Measurements from ENCODE around the gene TFPI. TPM values are rescaled to one million over a fixed set of nuclear protein-coding genes. Genes with fewer than 3 reads are reported as not detected.
A peak's percentile ranks its signal among the peaks of the same experiment; 100 is the strongest.

Gene TFPI
- total RNA-seq, 1 donor from 2014 or later, result 56.6 TPM

DNA sequence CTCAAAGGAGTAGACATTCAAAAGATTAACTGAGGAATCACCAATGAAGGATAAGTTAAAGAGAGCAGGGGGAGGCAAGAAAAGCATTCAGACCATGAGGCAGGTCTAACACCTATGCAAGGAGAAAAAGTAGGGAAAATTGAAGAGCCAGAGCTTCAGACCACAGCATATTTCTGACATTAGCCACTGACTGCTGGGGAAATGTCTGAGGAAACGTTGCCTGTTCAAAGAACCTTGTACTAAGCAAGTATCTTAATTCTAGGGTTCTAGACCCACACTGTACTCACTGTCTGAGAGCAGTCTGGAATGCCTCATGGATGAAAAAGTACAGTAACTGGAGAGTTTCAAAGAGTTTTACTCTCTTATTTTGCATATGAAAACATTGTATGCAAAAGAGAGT is 39.5 kb upstream of the TFPI start:
- Histone ChIP-seq H3K79me2 (ENCODE audit: insufficient read depth, low read length) (no peaks in the 10 kb centered on the region), H2AFZ (ENCODE audit: low read depth, low read length) (no peak overlapping the region), H3K4me1 (ENCODE audit: insufficient read depth, low read length) (no peaks in the 10 kb centered on the region), H3K36me3 (ENCODE audit: insufficient read depth, low read length) (no peaks in the 10 kb centered on the region), H3K9ac (ENCODE audit: low read length) (no peak overlapping the region), H3K4me3 (ENCODE audit: insufficient read depth, low read depth, low read length) (no peak overlapping the region), H3K27me3 (ENCODE audit: insufficient read depth, low read length) (no peaks in the 10 kb centered on the region), H4K20me1 (ENCODE audit: insufficient read depth, low read length) (no peaks in the 10 kb centered on the region), H3K27ac (ENCODE audit: low read depth, low read length) (no peak overlapping the region), H3K9me3 (ENCODE audit: insufficient read depth, low read depth, low read length) (no peaks in the 10 kb centered on the region), H3K4me2 (ENCODE audit: low read length) (no peak overlapping the region)
- Mint-ChIP-seq H3K27ac (ENCODE audit: unreplicated experiment) (peak overlapping the region; percentile 43), H3K9me3 (ENCODE audit: unreplicated experiment) (no peaks in the 10 kb centered on the region), H3K4me1 (ENCODE audit: low read depth, unreplicated experiment) (peaks cover 5% of the 10 kb centered on the region), H3K4me3 (ENCODE audit: unreplicated experiment) (no peak overlapping the region), H3K27me3 (ENCODE audit: low read depth, unreplicated experiment) (no peaks in the 10 kb centered on the region), H3K36me3 (ENCODE audit: low read depth, unreplicated experiment) (peaks cover 1% of the 10 kb centered on the region)
- no peak for TF ChIP-seq EZH2 (IDR thresholded peaks at IDR 0.05; ENCODE audit: insufficient read depth, low read length)
- TF ChIP-seq, protein P1, sequence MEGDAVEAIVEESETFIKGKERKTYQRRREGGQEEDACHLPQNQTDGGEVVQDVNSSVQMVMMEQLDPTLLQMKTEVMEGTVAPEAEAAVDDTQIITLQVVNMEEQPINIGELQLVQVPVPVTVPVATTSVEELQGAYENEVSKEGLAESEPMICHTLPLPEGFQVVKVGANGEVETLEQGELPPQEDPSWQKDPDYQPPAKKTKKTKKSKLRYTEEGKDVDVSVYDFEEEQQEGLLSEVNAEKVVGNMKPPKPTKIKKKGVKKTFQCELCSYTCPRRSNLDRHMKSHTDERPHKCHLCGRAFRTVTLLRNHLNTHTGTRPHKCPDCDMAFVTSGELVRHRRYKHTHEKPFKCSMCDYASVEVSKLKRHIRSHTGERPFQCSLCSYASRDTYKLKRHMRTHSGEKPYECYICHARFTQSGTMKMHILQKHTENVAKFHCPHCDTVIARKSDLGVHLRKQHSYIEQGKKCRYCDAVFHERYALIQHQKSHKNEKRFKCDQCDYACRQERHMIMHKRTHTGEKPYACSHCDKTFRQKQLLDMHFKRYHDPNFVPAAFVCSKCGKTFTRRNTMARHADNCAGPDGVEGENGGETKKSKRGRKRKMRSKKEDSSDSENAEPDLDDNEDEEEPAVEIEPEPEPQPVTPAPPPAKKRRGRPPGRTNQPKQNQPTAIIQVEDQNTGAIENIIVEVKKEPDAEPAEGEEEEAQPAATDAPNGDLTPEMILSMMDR (IDR thresholded peaks at IDR 0.05; ENCODE audit: insufficient read depth, low read depth, low read length), result no peak
- peak; percentile 47 for DNase-seq (ENCODE audit: low read depth)
- FAIRE-seq, result no peak

DNA sequence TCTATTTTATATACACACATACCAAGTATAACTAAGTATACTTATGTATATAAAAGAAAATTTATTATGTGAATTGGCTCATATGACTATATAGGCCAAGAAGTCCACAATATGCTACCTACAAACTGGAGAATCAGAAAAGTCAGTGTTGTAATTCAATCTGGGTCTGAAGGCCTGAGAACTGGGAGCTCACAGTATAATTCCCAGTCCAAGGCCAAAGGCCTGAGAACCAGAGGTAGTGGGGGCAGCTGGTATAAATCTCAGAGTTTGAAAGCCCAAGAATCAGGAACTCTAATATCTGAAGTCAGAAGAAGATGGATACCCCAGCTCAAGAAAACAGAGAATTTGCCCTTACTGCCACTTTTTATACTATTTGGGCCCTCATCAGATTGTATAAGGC is 38.9 kb upstream of the TFPI start:
- H3K9ac ChIP-seq (ENCODE audit: low read length), result no peak overlapping the region
- no peak for TF ChIP-seq EZH2 (IDR thresholded peaks at IDR 0.05; ENCODE audit: insufficient read depth, low read length)
- TF ChIP-seq, protein P1 (IDR thresholded peaks at IDR 0.05; ENCODE audit: insufficient read depth, low read depth, low read length), result no peak
- Mint-ChIP-seq H3K27me3 (ENCODE audit: low read depth, unreplicated experiment) (no peaks in the 10 kb centered on the region), H3K27ac (ENCODE audit: unreplicated experiment) (peak overlapping the region; percentile 43), H3K4me3 (ENCODE audit: unreplicated experiment) (no peak overlapping the region), H3K9me3 (ENCODE audit: unreplicated experiment) (no peaks in the 10 kb centered on the region), H3K4me1 (ENCODE audit: low read depth, unreplicated experiment) (peaks cover 5% of the 10 kb centered on the region), H3K36me3 (ENCODE audit: low read depth, unreplicated experiment) (peaks cover 1% of the 10 kb centered on the region)
- H4K20me1 ChIP-seq (ENCODE audit: insufficient read depth, low read length), result no peaks in the 10 kb centered on the region
- no peak overlapping the region for H3K27ac ChIP-seq (ENCODE audit: low read depth, low read length)
- no peaks in the 10 kb centered on the region for H3K27me3 ChIP-seq (ENCODE audit: insufficient read depth, low read length)
- H2AFZ ChIP-seq (ENCODE audit: low read depth, low read length), result no peak overlapping the region
- H3K4me2 ChIP-seq (ENCODE audit: low read length), result no peak overlapping the region
- no peak for DNase-seq (ENCODE audit: low read depth)
- H3K36me3 ChIP-seq (ENCODE audit: insufficient read depth, low read length), result no peaks in the 10 kb centered on the region
- H3K4me3 ChIP-seq (ENCODE audit: insufficient read depth, low read depth, low read length), result no peak overlapping the region
- H3K9me3 ChIP-seq (ENCODE audit: insufficient read depth, low read depth, low read length), result no peaks in the 10 kb centered on the region
- no peaks in the 10 kb centered on the region for H3K4me1 ChIP-seq (ENCODE audit: insufficient read depth, low read length)
- H3K79me2 ChIP-seq (ENCODE audit: insufficient read depth, low read length), result no peaks in the 10 kb centered on the region
- no peak for FAIRE-seq

DNA sequence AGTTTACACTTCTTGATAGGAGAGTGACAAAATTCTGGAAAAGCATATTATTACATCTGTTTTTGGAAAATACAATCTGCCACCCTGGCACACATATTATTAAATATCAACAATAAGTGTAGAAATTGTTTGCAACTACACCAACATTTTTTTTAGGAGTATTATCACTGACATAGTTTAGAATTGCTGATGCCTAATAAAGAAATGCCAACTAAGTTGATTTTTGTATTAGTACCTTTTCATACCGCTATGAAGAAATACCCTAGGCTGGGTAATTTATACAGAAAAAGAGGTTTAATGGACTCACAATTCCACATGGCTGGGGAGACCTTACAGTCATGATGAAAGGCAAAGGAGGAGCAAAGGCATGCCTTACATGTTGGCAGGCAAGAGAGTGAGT is 35.9 kb upstream of the TFPI start:
- H3K27ac Mint-ChIP-seq (ENCODE audit: unreplicated experiment), result no peak overlapping the region
- FAIRE-seq (no peak), DNase-seq (ENCODE audit: low read depth) (no peak)
- Histone ChIP-seq H3K9ac (ENCODE audit: low read length) (no peak overlapping the region), H3K36me3 (ENCODE audit: insufficient read depth, low read length) (no peaks in the 10 kb centered on the region), H2AFZ (ENCODE audit: low read depth, low read length) (no peak overlapping the region), H4K20me1 (ENCODE audit: insufficient read depth, low read length) (no peaks in the 10 kb centered on the region), H3K27ac (ENCODE audit: low read depth, low read length) (no peak overlapping the region), H3K4me1 (ENCODE audit: insufficient read depth, low read length) (no peaks in the 10 kb centered on the region), H3K4me3 (ENCODE audit: insufficient read depth, low read depth, low read length) (no peak overlapping the region), H3K79me2 (ENCODE audit: insufficient read depth, low read length) (no peaks in the 10 kb centered on the region), H3K9me3 (ENCODE audit: insufficient read depth, low read depth, low read length) (no peaks in the 10 kb centered on the region), H3K4me2 (ENCODE audit: low read length) (no peak overlapping the region), H3K27me3 (ENCODE audit: insufficient read depth, low read length) (no peaks in the 10 kb centered on the region)
- no peaks in the 10 kb centered on the region for H3K27me3 Mint-ChIP-seq (ENCODE audit: low read depth, unreplicated experiment)
- H3K4me3 Mint-ChIP-seq (ENCODE audit: unreplicated experiment), result no peak overlapping the region
- peaks cover 12% of the 10 kb centered on the region for H3K4me1 Mint-ChIP-seq (ENCODE audit: low read depth, unreplicated experiment)
- peaks cover 1% of the 10 kb centered on the region for H3K36me3 Mint-ChIP-seq (ENCODE audit: low read depth, unreplicated experiment)
- no peaks in the 10 kb centered on the region for H3K9me3 Mint-ChIP-seq (ENCODE audit: unreplicated experiment)
- TF ChIP-seq, protein P1 (IDR thresholded peaks at IDR 0.05; ENCODE audit: insufficient read depth, low read depth, low read length), result no peak
- no peak for TF ChIP-seq EZH2 (IDR thresholded peaks at IDR 0.05; ENCODE audit: insufficient read depth, low read length)
